ENCODE data around the gene TRPM2.
"Not testable (repeated sequence)": the region's sequence is repeated elsewhere in the genome, so short reads cannot be mapped to it uniquely, and the experiment has no call there.

TRPM2 gene

DNA sequence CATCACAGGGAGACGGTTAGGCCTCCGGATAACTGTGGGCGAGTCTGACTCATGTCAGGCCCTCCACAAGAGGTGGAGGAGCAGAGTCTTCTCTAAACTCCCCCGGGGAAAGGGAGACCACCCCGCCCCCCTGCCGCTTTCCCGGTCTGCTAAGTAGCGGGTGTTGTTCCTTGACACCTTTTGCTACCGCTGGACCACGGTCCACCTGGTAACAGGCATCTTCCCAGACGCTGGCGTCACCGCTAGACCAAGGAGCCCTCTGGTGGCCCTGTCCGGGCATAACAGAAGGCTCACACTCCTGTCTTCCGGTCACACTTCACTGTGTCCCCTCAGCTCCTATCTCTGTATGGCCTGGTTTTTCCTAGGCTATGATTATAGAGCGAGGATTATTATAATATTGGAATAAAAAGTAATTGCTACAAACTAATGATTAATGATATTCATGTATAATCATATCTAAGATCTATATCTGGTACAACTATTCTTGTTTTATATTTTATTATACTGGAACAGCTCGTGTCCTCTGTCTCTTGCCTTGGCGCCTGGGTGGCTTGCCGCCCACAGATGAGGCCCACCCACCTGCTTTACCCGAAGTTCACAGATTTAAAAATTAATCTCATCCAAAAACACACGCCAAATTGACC is 126.3 kb downstream of the TRPM2 start:
- H3K4me3 Mint-ChIP-seq, H3K36me3 Mint-ChIP-seq, H3K27ac Mint-ChIP-seq, H3K27me3 Mint-ChIP-seq, H3K9me3 Mint-ChIP-seq: not testable (repeated sequence)
- H3K4me1 Mint-ChIP-seq = peaks cover 10% of the 10 kb centered on the region

DNA sequence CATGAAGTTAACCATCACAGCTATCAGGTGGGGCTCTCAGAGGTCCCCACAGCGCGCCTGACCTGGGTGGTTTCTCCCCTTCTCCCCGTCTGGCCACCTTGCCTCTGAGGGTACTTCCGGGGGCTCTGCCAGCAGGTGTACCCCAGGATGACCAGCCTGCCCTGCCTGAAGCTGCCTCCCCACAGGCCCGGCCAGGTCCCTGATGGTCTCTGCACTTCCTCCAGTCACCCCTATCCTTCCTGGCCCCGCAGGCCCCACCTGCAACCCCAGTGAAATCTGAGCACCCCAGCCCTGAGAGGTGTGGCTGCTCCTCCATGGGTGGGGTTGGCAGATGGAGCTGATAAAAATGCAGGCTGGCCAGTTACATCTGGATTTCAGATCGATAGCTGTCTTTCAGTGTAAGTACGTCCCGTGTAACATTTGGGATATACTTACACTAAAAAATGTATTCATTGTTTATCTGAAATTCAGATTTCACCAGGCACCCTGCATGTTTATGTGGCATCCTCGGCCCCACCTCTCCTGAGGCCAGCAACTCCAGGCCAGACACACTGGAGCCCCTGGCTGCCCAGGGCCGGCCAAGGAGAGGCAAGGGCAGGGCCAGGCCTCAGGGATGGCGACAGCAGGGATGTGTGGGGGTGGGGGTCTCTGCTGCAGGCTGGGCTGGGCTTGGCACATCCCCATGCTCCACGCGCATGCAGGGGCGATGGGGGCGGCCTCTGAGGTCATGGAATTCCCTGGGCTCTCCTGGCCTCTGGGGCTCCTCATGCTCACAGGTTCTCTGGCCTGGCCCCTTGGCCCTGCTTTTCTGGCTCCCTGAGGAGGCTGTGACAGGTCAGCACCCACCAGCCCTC is 127.0 kb downstream of the TRPM2 start:
- Mint-ChIP-seq H3K27ac (no peak overlapping the region), H3K4me3 (peak overlapping the region; percentile 30), H3K27me3 (no peaks in the 10 kb centered on the region), H3K9me3 (no peaks in the 10 kb centered on the region), H3K36me3 (no peaks in the 10 kb centered on the region), H3K4me1 (peaks cover 11% of the 10 kb centered on the region)

DNA sequence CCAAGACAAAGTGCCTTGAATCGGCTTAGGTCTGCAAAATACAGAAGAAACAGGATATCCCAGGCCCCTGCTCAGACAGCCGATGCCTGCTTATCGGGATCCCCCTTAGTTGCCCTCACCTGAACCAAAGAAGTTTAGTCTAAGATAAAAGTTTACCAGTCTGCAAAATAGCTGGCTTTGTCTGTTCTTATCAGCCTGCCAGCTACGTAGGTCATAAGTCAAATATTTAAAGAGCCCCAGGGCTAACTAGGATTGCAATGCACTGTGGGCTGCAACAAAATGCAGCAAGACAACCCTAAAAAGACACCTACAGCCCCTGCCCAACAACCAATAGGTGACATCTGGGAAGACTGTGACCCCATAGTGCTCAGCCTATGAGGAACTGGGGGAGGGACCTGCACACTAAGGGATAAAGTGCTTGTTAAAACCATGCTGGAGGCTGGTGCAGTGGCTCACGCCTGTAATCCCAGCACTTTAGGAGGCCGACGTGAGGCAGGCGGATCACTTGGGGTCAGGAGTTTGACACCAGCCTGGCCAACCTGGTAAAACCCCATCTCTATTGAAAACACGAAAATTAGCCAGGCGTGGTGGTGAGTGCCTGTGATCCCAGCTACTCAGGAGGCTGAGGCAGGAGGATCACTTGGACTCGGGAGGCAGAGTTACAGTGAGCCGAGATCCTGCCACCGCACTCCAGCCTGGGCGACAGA is 129.3 kb downstream of the TRPM2 start:
- H3K9me3 Mint-ChIP-seq = no peaks in the 10 kb centered on the region

DNA sequence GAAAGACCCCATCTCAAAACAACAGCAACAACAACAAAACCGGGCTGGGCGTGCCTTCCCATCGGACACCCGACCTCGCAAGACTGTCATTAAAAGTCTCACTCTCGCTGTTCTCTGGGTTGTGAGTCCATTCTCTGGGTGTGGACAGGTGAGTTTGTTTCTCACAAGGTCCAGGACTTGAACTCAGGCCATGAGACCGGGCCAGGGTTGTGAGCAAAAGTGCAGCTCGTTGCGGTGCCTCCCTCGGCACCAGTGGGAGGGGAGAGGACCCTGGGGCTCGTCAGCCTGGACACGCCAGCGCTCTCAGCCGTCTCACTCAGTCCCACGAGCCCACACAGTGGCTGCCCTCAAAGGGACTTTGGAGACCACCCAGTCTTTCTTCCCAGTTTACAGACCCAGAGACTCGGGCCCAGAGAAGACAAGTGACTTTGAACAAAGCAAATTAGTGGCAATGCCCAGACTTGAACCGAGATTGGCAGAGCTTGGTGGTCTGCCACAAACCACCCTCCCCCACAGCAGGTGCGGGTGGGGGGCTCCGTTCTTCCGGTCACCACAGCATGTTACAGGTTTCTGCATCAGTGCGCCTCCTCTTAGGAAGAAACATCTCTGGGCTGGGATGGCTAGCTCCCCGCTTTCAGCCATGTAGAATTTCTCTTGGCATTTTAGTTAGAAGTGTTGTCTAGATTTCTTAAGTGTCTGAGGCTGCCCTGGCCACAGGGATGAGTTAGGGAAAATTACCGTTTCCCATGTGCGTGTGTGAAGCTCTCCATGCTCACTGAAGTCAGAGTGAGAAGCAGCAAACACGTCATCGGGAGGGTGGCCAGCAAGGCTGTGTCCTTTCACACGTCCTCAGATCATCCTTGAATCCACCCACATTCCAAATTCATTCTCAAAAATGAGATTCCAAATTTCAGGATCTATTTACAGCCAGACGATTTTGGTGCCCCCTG is 130.1 kb downstream of the TRPM2 start:
- Mint-ChIP-seq H3K27me3 (no peaks in the 10 kb centered on the region), H3K36me3 (no peaks in the 10 kb centered on the region), H3K9me3 (no peaks in the 10 kb centered on the region), H3K27ac (peak overlapping the region; percentile 30), H3K4me3 (no peak overlapping the region), H3K4me1 (peaks cover 21% of the 10 kb centered on the region)

More for the DNA sequence above, 129.3 kb downstream of the TRPM2 start:
- Mint-ChIP-seq H3K4me1 (peaks cover 21% of the 10 kb centered on the region), H3K27me3 (no peaks in the 10 kb centered on the region), H3K36me3 (no peaks in the 10 kb centered on the region), H3K27ac (no peak overlapping the region), H3K4me3 (no peak overlapping the region)

DNA sequence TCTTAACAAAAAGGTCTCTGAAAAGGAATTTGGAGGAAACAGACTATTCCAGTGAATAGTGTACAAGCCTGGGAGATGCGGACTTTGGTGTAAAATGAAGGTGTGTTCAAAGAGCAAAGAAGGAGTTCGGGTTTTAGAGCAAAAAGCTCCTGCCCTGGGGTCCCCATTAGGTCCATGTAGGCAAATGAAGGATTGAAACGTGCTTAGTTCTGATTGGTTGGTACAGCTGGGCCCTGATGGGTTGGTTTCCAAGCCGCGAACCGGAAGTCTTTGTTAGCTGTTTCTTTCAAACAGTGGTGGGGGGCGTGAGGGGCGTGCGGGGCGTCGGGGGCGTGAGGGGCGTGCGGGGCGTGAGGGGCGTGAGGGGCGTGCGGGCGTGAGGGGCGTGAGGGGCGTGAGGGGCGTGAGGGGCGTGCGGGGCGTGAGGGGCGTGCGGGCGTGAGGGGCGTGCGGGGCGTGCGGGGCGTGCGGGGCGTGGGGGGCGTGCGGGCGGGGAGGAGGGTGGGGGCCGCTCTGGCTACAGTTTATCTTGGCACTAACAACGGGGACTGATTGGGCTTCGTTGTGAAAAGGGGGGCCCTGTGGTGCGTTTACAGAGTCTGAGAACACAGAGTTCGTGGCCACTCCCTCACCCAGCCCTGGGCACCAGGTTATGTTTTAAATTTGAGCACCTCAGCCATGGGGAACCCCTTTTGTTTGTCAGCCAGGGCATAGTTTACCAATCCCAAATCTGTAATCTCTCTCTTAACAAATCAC is 131.3 kb downstream of the TRPM2 start:
- peak overlapping the region; percentile 43 for H3K27ac Mint-ChIP-seq
- H3K9me3 Mint-ChIP-seq = no peaks in the 10 kb centered on the region
- H3K36me3 Mint-ChIP-seq = no peaks in the 10 kb centered on the region
- H3K4me1 Mint-ChIP-seq = peaks cover 14% of the 10 kb centered on the region
- no peak overlapping the region for H3K4me3 Mint-ChIP-seq
- no peaks in the 10 kb centered on the region for H3K27me3 Mint-ChIP-seq

DNA sequence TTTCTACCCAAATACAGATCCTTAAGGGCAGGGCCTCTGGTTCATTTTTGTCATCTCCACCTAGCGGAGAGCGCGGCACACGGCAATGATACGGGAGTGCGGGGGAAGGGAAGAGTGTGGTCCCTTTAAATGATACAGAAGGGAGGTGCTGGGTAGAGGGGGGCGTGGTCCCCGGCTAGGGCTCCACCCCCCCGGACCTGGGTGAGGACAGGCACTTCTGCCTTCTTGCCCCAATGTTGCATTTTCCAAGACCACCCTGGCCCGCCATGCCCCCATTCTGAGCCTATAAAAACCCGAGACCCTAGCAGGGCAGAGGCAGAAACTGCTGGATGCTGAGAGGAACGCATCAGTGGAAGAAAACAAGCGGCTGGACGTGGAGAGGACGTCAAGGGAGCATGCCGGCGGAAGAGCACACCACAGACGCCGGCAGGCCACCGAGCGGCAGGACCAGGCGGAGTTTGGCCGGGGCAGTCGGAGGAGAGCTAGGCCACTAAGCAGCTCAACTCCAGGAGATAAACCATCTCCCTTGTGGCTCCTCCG is 131.9 kb downstream of the TRPM2 start:
- H3K4me3 Mint-ChIP-seq = peak overlapping the region; percentile 40
- no peaks in the 10 kb centered on the region for H3K9me3 Mint-ChIP-seq
- H3K4me1 Mint-ChIP-seq = peaks cover 14% of the 10 kb centered on the region
- no peaks in the 10 kb centered on the region for H3K36me3 Mint-ChIP-seq
- no peaks in the 10 kb centered on the region for H3K27me3 Mint-ChIP-seq
- no peak overlapping the region for H3K27ac Mint-ChIP-seq

DNA sequence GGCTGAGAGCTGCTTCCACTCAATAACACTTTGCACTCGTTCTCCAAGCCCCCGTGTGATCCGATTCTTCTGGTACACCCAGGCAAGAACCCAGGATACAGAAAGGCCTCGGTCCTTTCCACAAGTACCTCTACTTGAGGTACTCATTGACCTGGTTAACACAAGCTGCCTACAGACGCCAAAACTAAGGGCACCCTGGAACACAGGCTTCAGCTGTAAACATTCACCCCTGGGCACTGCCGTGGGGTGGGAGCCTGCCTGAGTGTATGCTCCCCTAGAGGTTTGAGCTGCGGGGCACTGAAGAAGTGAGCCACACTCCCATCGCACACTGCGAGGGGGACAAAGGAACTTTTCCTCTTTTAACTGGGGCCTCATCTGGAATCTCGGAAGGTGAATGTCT is 132.4 kb downstream of the TRPM2 start:
- H3K27ac Mint-ChIP-seq = no peak overlapping the region
- H3K4me1 Mint-ChIP-seq = peaks cover 14% of the 10 kb centered on the region
- H3K36me3 Mint-ChIP-seq = no peaks in the 10 kb centered on the region
- H3K9me3 Mint-ChIP-seq = no peaks in the 10 kb centered on the region
- H3K27me3 Mint-ChIP-seq = no peaks in the 10 kb centered on the region
- no peak overlapping the region for H3K4me3 Mint-ChIP-seq

DNA sequence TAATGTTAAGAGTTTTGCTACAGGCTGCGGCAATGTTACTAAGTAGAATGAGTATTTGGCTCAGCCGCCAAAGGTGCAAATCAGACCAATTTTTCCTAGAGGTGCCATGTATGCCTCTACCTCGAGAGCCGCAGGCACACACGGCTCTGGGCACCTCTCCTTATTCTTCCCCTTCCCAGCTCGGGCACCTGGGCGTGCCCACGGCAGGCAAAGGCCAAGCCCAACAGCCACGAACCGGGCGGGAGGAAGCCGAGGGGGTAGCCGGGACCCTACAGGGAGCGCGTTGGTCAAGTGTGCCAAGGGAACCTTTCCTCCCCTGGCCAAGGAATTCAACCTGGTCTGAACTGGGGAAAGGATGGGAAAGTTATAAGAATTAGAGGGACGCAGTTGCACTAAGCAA is 132.9 kb downstream of the TRPM2 start:
- H3K4me3 Mint-ChIP-seq = peak overlapping the region; percentile 11
- H3K9me3 Mint-ChIP-seq = no peaks in the 10 kb centered on the region
- no peak overlapping the region for H3K27ac Mint-ChIP-seq

DNA sequence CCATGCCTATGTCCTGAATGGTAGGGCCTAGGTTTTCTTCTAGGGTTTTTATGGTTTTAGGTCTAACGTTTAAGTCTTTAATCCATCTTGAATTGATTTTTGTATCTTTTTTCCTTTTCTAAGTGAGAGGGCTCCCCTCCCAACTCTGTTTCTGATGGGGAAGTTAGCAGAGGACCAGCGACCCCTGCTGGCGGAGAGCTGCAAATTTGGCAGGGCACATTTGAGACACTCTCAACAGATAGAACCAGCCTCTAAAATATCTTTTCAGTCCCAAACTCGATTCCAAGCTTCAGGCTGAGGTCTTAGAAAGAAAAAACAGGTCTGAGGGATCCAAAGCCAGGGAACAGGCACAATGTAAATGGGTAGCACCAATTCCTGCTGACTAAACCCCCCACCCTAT is 134.4 kb downstream of the TRPM2 start:
- Mint-ChIP-seq H3K4me1 (peaks cover 14% of the 10 kb centered on the region), H3K27me3 (no peaks in the 10 kb centered on the region), H3K9me3 (no peaks in the 10 kb centered on the region), H3K27ac (no peak overlapping the region), H3K36me3 (peaks cover 4% of the 10 kb centered on the region), H3K4me3 (no peak overlapping the region)

More for the DNA sequence above, 132.9 kb downstream of the TRPM2 start:
- Mint-ChIP-seq H3K36me3 (no peaks in the 10 kb centered on the region), H3K27me3 (no peaks in the 10 kb centered on the region), H3K4me1 (peaks cover 14% of the 10 kb centered on the region)

DNA sequence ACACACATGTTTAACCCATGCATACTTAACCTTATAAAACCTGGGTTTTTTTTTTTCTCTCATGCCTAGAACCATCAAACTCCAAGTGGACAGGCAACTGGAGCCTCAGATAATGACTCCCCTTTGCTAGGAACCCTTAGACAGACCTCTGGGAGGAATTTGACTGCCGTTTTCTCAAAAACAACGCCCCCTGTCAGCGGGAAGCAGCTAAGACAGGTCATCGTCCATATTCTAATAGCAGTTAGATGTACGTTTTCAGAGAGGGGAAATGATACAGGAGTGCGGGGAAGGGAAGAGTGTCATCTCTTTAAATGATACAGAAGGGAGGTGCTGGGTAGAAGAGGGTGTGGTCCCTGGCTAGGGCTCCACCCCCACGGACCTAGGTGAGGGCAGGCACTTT is 136.5 kb downstream of the TRPM2 start:
- H3K27me3 Mint-ChIP-seq = no peaks in the 10 kb centered on the region
- H3K36me3 Mint-ChIP-seq = peaks cover 6% of the 10 kb centered on the region
- H3K4me3 Mint-ChIP-seq = no peak overlapping the region
- no peak overlapping the region for H3K27ac Mint-ChIP-seq
- peaks cover 11% of the 10 kb centered on the region for H3K4me1 Mint-ChIP-seq
- H3K9me3 Mint-ChIP-seq = no peaks in the 10 kb centered on the region

DNA sequence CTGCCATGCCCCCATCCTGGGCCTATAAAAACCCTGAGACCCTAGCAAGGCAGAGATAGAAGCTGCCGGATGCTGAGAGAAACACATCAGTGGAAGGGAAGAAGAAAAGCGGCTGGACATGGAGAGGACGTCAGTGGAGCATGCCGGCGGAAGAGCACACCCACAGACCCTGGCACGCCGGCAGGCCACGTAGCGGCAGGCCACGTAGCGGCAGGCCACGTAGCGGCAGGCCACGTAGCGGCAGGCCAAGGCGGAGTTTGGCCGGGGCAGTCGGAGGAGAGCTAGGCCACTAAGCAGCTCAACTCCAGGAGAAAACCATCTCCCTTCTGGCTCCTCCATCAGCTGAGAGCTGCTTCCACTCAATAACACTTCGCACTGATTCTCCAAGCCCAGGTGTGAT is 137.0 kb downstream of the TRPM2 start:
- Mint-ChIP-seq H3K9me3 (no peaks in the 10 kb centered on the region), H3K36me3 (peaks cover 6% of the 10 kb centered on the region), H3K4me1 (peaks cover 10% of the 10 kb centered on the region), H3K27me3 (no peaks in the 10 kb centered on the region), H3K4me3 (no peak overlapping the region), H3K27ac (no peak overlapping the region)

DNA sequence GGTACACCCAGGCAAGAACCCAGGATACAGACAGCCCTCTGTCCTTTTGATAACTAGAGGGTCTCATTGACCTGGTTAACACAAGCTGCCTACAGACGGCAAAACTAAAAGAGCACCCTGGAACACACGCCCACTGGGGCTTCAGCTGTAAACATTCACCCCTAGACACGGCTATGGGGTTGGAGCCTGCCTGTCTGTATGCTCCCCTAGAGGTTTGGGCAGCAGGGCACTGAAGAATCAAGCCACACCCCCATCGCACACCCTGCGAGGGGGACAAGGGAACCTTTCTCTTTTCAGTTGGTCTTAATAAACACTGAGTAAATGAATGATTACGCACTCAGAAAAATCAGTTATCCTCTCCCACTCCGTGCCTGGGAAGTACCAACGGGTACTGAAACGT is 137.4 kb downstream of the TRPM2 start:
- no peak overlapping the region for H3K4me3 Mint-ChIP-seq
- peaks cover 6% of the 10 kb centered on the region for H3K4me1 Mint-ChIP-seq
- H3K36me3 Mint-ChIP-seq = peaks cover 6% of the 10 kb centered on the region
- no peaks in the 10 kb centered on the region for H3K9me3 Mint-ChIP-seq
- H3K27ac Mint-ChIP-seq = no peak overlapping the region
- H3K27me3 Mint-ChIP-seq = no peaks in the 10 kb centered on the region
